GM21619 (cell line): ENCODE measurements around the gene TNS3.

ENCODE experiments used
- ATAC-seq: cut with Tn5 transposase; IDR thresholded peaks from one replicate; pipeline ENCODE4 v1.9.1; 2021; ENCODE audit not compliant: unreplicated experiment

TNS3 gene

GRCh38 chr7:47393406-47393805 lies 188.5 kb downstream of the TNS3 start:
- ATAC-seq: no peak

GRCh38 chr7:47392241-47392759 lies 189.6 kb downstream of the TNS3 start:
- no peak for ATAC-seq

GRCh38 chr7:47391726-47392125 lies 190.2 kb downstream of the TNS3 start:
- no peak for ATAC-seq

GRCh38 chr7:47390914-47391313 lies 191.0 kb downstream of the TNS3 start:
- ATAC-seq: no peak

GRCh38 chr7:47389923-47390630 lies 191.8 kb downstream of the TNS3 start:
- no peak for ATAC-seq

GRCh38 chr7:47389171-47389922 lies 192.6 kb downstream of the TNS3 start:
- no peak for ATAC-seq

- ATAC-seq: no peak
Observed at GRCh38 chr7:47387506-47387905, 194.4 kb downstream of the TNS3 start.

GRCh38 chr7:47386273-47386835 lies 195.6 kb downstream of the TNS3 start:
- ATAC-seq: no peak

- ATAC-seq: no peak
Observed at GRCh38 chr7:47385536-47386125, 196.3 kb downstream of the TNS3 start.

GRCh38 chr7:47384755-47385535 lies 197.0 kb downstream of the TNS3 start:
- ATAC-seq: no peak

GRCh38 chr7:47383696-47384445 lies 198.0 kb downstream of the TNS3 start:
- no peak for ATAC-seq

GRCh38 chr7:47383072-47383471 lies 198.8 kb downstream of the TNS3 start:
- ATAC-seq: no peak

- no peak for ATAC-seq
Observed at GRCh38 chr7:47382200-47382599, 199.7 kb downstream of the TNS3 start.

- no peak for ATAC-seq
Observed at GRCh38 chr7:47381134-47381495, 200.8 kb downstream of the TNS3 start.

- no peak for ATAC-seq
Observed at GRCh38 chr7:47380325-47381133, 201.4 kb downstream of the TNS3 start.

- no peak for ATAC-seq
Observed at GRCh38 chr7:47379629-47380324, 202.1 kb downstream of the TNS3 start.

- ATAC-seq: no peak
Observed at GRCh38 chr7:47378728-47379395, 203.0 kb downstream of the TNS3 start.

- no peak for ATAC-seq
Observed at GRCh38 chr7:47377741-47378140, 204.2 kb downstream of the TNS3 start.
